ENCODE results near the gene EEF1AKMT4.

Gene EEF1AKMT4

GRCh38 chr3:184305577-184305976 is 56.1 kb downstream of the EEF1AKMT4 start:
- DNase-seq (ENCODE audit: low read depth in 1 of 2, low spot score in 1 of 2): peak; percentile 4 to 52
- in situ Hi-C loops (cut with HindIII; ENCODE audit: low pct_unique_long_range_greater_than_20kb, low sequenced_read_pairs): no loop called here
- no peak for TF ChIP-seq JUND (IDR thresholded peaks at IDR 0.05; ENCODE audit: low read depth)

DNA sequence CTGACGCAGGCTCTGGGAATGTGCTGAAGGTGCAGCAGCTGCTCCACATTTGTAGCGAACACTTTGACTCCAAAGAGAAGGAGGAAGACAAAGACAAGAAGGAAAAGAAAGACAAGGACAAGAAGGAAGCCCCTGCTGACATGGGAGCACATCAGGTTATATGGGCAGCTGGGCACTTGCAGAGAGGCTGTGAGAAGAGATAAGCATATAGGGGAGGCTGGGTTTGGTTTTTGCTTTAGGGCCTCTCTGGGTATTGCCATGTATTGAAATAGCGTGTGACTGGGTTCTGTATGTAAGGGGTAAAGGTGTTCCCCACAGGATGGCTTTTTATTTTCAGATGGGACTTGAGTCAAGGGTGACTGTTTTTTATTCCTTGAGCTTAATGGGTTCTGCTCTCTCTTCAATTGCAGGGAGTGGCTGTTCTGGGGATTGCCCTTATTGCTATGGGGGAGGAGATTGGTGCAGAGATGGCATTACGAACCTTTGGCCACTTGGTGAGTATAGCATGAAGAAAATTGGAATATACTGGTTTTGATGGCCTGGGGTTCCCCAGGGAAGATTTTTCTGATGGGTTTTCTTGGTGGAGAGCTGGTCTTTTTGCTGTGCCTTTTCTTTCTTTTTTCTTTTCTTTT is 57.0 kb downstream of the EEF1AKMT4 start:
- TF ChIP-seq JUND (IDR thresholded peaks at IDR 0.05; ENCODE audit: low read depth): no peak
- DNase-seq (ENCODE audit: low read depth in 1 of 2, low spot score in 1 of 2): no peak
- in situ Hi-C loops (cut with HindIII; ENCODE audit: low pct_unique_long_range_greater_than_20kb, low sequenced_read_pairs): no loop called here

DNA sequence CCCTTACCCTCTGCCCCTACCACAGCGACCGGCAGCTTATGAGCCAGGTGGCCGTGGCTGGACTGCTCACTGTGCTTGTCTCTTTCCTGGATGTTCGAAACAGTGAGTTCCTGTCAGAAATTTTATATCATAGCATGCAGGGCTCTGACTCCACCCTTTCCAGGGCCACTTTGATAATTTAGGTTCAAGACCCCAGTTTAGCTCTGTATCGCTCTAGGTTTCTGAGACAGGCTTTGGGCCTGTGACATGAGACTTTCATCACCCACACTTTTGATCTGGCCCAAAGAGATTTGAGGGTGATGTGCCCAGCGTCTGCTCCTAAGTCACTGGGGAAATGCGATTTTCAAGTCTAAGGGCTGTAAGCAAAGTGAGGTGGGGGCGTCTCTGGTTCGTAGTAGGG is 58.4 kb downstream of the EEF1AKMT4 start:
- no peak for DNase-seq (ENCODE audit: low read depth in 1 of 2, low spot score in 1 of 2)
- in situ Hi-C loops (cut with HindIII; ENCODE audit: low pct_unique_long_range_greater_than_20kb, low sequenced_read_pairs): no loop called here
- TF ChIP-seq JUND (IDR thresholded peaks at IDR 0.05; ENCODE audit: low read depth): no peak

Data from T47D (cell line).